Vagina (tissue), 2 donors: ENCODE measurements around the gene GRXCR2. TPM values are rescaled to one million over a fixed set of nuclear protein-coding genes. Genes with fewer than 3 reads are reported as not detected.
"Not testable (repeated sequence)": the region's sequence is repeated elsewhere in the genome, so short reads cannot be mapped to it uniquely, and the experiment has no call there.

Experiments used
- DNase-seq, 2 donors: peaks; one replicate each; pipeline ENCODE4 v3.0.0-alpha.2; 2017; ENCODE audit errors: extremely low spot score in 2 of 2
- H3K27ac ChIP-seq: fragments of 200-600 bp; sonication (generic); one replicate; pipeline ENCODE4 v1.5.1; 2019
- H3K27me3 ChIP-seq: fragments of 200-600 bp; sonication (generic); one replicate; pipeline ENCODE4 v1.5.1; 2019
- H3K36me3 ChIP-seq, 2 donors: fragments of 200-600 bp; sonication (generic); one replicate each; pipeline ENCODE4 v1.5.1; 2017 to 2019
- H3K4me1 ChIP-seq: fragments of 200-600 bp; sonication (generic); one replicate; pipeline ENCODE4 v1.5.1; 2019
- H3K4me3 ChIP-seq, 2 donors: fragments of 200-600 bp; sonication (generic); 1 replicate in 1 of 2; 2 replicates in 1 of 2; pipeline ENCODE4 v1.5.1; 2016 to 2019
- H3K9me3 ChIP-seq: fragments of 200-600 bp; sonication (generic); one replicate; pipeline ENCODE4 v1.5.1; 2019
- CTCF ChIP-seq, 3 experiments: fragments of 450-650 bp in 2 of 3; fragments of 200-600 bp in 1 of 3; sonication (generic) in 1 of 3; IDR thresholded peaks; one replicate each; pipeline ENCODE4 v1.5.1; 2017 to 2019; ENCODE audit warnings: antibody characterized with exemption in 3 of 3, mild to moderate bottlenecking in 2 of 3, moderate library complexity in 2 of 3
- POLR2A ChIP-seq, 2 donors: fragments of 450-650 bp; IDR thresholded peaks; one replicate each; pipeline ENCODE4 v1.6.1; 2017; ENCODE audit warnings: antibody characterized with exemption in 2 of 2, mild to moderate bottlenecking in 2 of 2, moderate library complexity in 2 of 2
- POLR2AphosphoS5 ChIP-seq, 2 donors: sonication (generic); formaldehyde crosslinking; IDR thresholded peaks; one replicate each; pipeline ENCODE4 v1.9.0; 2017; ENCODE audit warnings: antibody characterized with exemption in 2 of 2, mild to moderate bottlenecking in 2 of 2, low read depth in 1 of 2; ENCODE audit not compliant: insufficient read depth in 1 of 2
- intact Hi-C: fragments of 100-400 bp; cut with DNase I; formaldehyde crosslinking; loops from one replicate; pipeline ENCODE4 v1.15.1; 2023
- total RNA-seq: library from RNA; depleted of rRNA; stranded (reverse); fragments of >200 nt; gene quantifications from one replicate; pipeline ENCODE4 v1.2.3, GENCODE V29; 2016

GRXCR2 gene
- total RNA-seq, 1 donor from 2014 or later: not detected

- TF ChIP-seq CTCF (IDR thresholded peaks at IDR 0.05) (no peak), POLR2A (IDR thresholded peaks at IDR 0.05) (no peak)
- no peak overlapping the region for H3K4me3 ChIP-seq
- no peaks in the 10 kb centered on the region for H3K9me3 ChIP-seq
- intact Hi-C loops: no loop called here
- no peaks in the 10 kb centered on the region for H3K4me1 ChIP-seq
- DNase-seq: no peak
- H3K36me3 ChIP-seq: no peaks in the 10 kb centered on the region
- no peak overlapping the region for H3K27ac ChIP-seq
- no peaks in the 10 kb centered on the region for H3K27me3 ChIP-seq
Measured at GRCh38 chr5:145867806-145868205, 5.0 kb downstream of the GRXCR2 start.

GRCh38 chr5:145864432-145864831, 8.4 kb downstream of the GRXCR2 start:
- intact Hi-C loops, H3K4me3 ChIP-seq, H3K27ac ChIP-seq, H3K9me3 ChIP-seq, DNase-seq, H3K27me3 ChIP-seq, H3K36me3 ChIP-seq, H3K4me1 ChIP-seq: not testable (repeated sequence)

- no peaks in the 10 kb centered on the region for H3K36me3 ChIP-seq
- no peaks in the 10 kb centered on the region for H3K4me1 ChIP-seq
- intact Hi-C loops: no loop called here
- no peaks in the 10 kb centered on the region for H3K27me3 ChIP-seq
- H3K9me3 ChIP-seq: no peaks in the 10 kb centered on the region
- TF ChIP-seq CTCF (IDR thresholded peaks at IDR 0.05) (no peak), POLR2A (IDR thresholded peaks at IDR 0.05) (no peak), POLR2AphosphoS5 (IDR thresholded peaks at IDR 0.05; ENCODE audit: insufficient read depth in 1 of 2, low read depth in 1 of 2) (no peak)
- no peak overlapping the region for H3K4me3 ChIP-seq
- no peak for DNase-seq
- no peak overlapping the region for H3K27ac ChIP-seq
Measured at GRCh38 chr5:145863003-145863402, 9.8 kb downstream of the GRXCR2 start.

- H3K27me3 ChIP-seq: no peaks in the 10 kb centered on the region
- H3K4me3 ChIP-seq: no peak overlapping the region
- intact Hi-C loops: no loop called here
- no peaks in the 10 kb centered on the region for H3K9me3 ChIP-seq
- H3K27ac ChIP-seq: no peak overlapping the region
- DNase-seq: no peak
- TF ChIP-seq POLR2A (IDR thresholded peaks at IDR 0.05): no peak
- TF ChIP-seq CTCF (IDR thresholded peaks at IDR 0.05): no peak
- no peak for TF ChIP-seq POLR2AphosphoS5 (IDR thresholded peaks at IDR 0.05; ENCODE audit: insufficient read depth in 1 of 2, low read depth in 1 of 2)
- peaks cover 14% of the 10 kb centered on the region for H3K4me1 ChIP-seq
- H3K36me3 ChIP-seq: no peaks in the 10 kb centered on the region
Measured at GRCh38 chr5:145859897-145860296, 12.9 kb downstream of the GRXCR2 start.

- Histone ChIP-seq H3K36me3 (no peaks in the 10 kb centered on the region), H3K4me3 (no peak overlapping the region), H3K27me3 (no peaks in the 10 kb centered on the region), H3K9me3 (no peaks in the 10 kb centered on the region), H3K27ac (no peak overlapping the region), H3K4me1 (peaks cover 18% of the 10 kb centered on the region)
- no peak for TF ChIP-seq POLR2A (IDR thresholded peaks at IDR 0.05)
- no peak for DNase-seq
- intact Hi-C loops: no loop called here
Measured at GRCh38 chr5:145859453-145859852, 13.4 kb downstream of the GRXCR2 start.

- no peaks in the 10 kb centered on the region for H3K27me3 ChIP-seq
- DNase-seq: no peak
- no peak for TF ChIP-seq CTCF (IDR thresholded peaks at IDR 0.05)
- TF ChIP-seq POLR2AphosphoS5 (IDR thresholded peaks at IDR 0.05; ENCODE audit: insufficient read depth in 1 of 2, low read depth in 1 of 2): no peak
- no peak for TF ChIP-seq POLR2A (IDR thresholded peaks at IDR 0.05)
- H3K9me3 ChIP-seq: no peaks in the 10 kb centered on the region
- intact Hi-C loops: no loop called here
- H3K27ac ChIP-seq: no peak overlapping the region
- H3K4me1 ChIP-seq: peaks cover 21% of the 10 kb centered on the region
- H3K4me3 ChIP-seq: no peak overlapping the region
- H3K36me3 ChIP-seq: no peaks in the 10 kb centered on the region
Measured at GRCh38 chr5:145858959-145859358, 13.9 kb downstream of the GRXCR2 start.
